Mammary epithelial cell (primary cell): ENCODE results near the gene FAM118A.

Experiments
- EZH2 ChIP-seq: IDR thresholded peaks from 2 replicates; pipeline ENCODE4 v1.6.1; 2012; ENCODE audit warnings: low read length, inconsistent platforms, borderline replicate concordance
- TF ChIP-seq, protein P1 (sequence below), 2 donors: IDR thresholded peaks in 1 of 2; conservative IDR thresholded peaks in 1 of 2; 2 replicates each; pipeline ENCODE4 v1.5.1; 2011 to 2012; ENCODE audit warnings: inconsistent platforms in 2 of 2, low read length in 2 of 2, mild to moderate bottlenecking in 2 of 2, control low read depth in 1 of 2, low read depth in 1 of 2; ENCODE audit not compliant: insufficient read depth in 1 of 2; ENCODE audit errors: extremely low read depth in 1 of 2

DNA sequence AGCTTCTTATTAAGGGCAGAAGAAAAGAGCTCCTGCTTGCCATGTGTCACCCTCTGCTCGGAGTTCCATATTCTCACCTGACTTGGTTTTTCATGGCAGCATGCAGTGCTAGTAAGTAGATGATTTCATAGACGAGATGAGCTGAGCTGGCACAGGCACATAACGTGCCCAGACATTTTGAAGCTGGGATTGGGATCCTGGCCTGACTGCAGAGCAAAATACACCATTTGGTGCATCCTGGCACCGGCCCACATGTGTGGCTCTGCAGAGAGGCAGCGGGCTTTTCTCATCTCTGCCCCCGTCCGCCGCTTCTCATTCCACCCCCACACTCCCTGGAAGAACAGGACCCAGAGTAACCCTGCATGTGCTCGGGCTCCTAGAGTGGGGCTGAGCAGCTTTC, 24.8 kb downstream of the FAM118A start:
- TF ChIP-seq, protein P1, sequence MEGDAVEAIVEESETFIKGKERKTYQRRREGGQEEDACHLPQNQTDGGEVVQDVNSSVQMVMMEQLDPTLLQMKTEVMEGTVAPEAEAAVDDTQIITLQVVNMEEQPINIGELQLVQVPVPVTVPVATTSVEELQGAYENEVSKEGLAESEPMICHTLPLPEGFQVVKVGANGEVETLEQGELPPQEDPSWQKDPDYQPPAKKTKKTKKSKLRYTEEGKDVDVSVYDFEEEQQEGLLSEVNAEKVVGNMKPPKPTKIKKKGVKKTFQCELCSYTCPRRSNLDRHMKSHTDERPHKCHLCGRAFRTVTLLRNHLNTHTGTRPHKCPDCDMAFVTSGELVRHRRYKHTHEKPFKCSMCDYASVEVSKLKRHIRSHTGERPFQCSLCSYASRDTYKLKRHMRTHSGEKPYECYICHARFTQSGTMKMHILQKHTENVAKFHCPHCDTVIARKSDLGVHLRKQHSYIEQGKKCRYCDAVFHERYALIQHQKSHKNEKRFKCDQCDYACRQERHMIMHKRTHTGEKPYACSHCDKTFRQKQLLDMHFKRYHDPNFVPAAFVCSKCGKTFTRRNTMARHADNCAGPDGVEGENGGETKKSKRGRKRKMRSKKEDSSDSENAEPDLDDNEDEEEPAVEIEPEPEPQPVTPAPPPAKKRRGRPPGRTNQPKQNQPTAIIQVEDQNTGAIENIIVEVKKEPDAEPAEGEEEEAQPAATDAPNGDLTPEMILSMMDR (conservative IDR thresholded peaks at IDR 0.05 in 1 of 2, IDR thresholded peaks at IDR 0.05 in 1 of 2; ENCODE audit: extremely low read depth in 1 of 2, insufficient read depth in 1 of 2, low read depth in 1 of 2, low read length in 2 of 2): no peak
- no peak for TF ChIP-seq EZH2
